GM06990 (cell line): ENCODE data around the gene CTNNA3.

Experiments
- DNase-seq: peaks from one replicate; pipeline ENCODE4 v3.0.0-alpha.2; 2011; ENCODE audit not compliant: insufficient read length; ENCODE audit errors: extremely low read depth
- H3K27me3 ChIP-seq: replicated peaks from 2 replicates; pipeline ENCODE4 v1.6.0; 2011; ENCODE audit warnings: low read length; ENCODE audit not compliant: control insufficient read depth, insufficient read depth
- H3K36me3 ChIP-seq: 2 replicates; pipeline ENCODE4 v1.5.1; 2011; ENCODE audit warnings: low read length; ENCODE audit not compliant: control insufficient read depth, insufficient read depth
- H3K4me3 ChIP-seq: replicated peaks from 2 replicates; pipeline ENCODE4 v1.5.1; 2011; ENCODE audit warnings: low read depth, mild to moderate bottlenecking, control low read depth, low read length
- TF ChIP-seq, protein P1 (sequence below): IDR thresholded peaks from 2 replicates; pipeline ENCODE4 v1.5.1; 2011; ENCODE audit warnings: low read length, control low read depth, mild to moderate bottlenecking, inconsistent platforms; ENCODE audit not compliant: insufficient read depth, poor library complexity, severe bottlenecking

Gene CTNNA3

DNA sequence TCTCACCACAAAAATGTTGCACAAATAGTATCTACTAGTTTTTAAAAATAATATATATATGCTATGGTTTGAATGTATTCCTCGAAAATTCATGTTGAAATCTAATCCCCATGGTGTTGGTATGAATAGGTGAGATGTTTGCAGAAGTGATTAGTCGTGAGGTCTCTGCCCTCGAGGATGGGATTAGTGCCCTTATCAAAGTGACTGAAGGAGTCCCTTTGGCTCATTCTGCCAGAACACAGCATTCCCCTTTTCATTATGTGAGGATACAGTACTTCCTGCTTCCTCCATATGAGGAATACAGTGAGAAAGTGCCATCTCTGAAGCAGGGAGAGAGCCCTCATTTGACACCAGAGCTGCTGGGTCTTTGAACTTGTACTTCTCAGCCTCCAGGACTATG is 1547.7 kb downstream of the CTNNA3 start:
- no peak for DNase-seq
- H3K27me3 ChIP-seq: no peaks in the 10 kb centered on the region
- TF ChIP-seq, protein P1, sequence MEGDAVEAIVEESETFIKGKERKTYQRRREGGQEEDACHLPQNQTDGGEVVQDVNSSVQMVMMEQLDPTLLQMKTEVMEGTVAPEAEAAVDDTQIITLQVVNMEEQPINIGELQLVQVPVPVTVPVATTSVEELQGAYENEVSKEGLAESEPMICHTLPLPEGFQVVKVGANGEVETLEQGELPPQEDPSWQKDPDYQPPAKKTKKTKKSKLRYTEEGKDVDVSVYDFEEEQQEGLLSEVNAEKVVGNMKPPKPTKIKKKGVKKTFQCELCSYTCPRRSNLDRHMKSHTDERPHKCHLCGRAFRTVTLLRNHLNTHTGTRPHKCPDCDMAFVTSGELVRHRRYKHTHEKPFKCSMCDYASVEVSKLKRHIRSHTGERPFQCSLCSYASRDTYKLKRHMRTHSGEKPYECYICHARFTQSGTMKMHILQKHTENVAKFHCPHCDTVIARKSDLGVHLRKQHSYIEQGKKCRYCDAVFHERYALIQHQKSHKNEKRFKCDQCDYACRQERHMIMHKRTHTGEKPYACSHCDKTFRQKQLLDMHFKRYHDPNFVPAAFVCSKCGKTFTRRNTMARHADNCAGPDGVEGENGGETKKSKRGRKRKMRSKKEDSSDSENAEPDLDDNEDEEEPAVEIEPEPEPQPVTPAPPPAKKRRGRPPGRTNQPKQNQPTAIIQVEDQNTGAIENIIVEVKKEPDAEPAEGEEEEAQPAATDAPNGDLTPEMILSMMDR: no peak
- no peak overlapping the region for H3K4me3 ChIP-seq
- no peaks in the 10 kb centered on the region for H3K36me3 ChIP-seq

DNA sequence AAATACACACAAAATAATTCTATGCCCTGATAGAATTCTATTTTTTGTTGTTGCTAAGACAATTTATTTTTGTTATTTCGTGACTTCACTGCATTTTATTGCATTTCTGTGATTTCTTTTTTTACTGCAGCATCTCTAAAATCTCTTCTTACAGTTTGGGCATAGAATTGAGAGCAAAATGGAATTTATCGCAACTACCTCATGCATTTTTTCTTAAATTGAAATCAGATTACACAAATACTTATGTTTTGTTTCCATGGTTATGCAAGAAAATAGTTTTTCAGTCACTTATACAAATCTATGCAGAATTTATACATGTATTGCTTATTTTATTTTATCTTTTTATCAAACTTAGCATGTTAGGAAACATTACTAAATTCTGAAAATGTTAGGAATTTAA is 1552.0 kb downstream of the CTNNA3 start:
- no peaks in the 10 kb centered on the region for H3K36me3 ChIP-seq
- no peaks in the 10 kb centered on the region for H3K27me3 ChIP-seq
- TF ChIP-seq, protein P1: no peak
- H3K4me3 ChIP-seq: no peak overlapping the region
- DNase-seq: no peak

DNA sequence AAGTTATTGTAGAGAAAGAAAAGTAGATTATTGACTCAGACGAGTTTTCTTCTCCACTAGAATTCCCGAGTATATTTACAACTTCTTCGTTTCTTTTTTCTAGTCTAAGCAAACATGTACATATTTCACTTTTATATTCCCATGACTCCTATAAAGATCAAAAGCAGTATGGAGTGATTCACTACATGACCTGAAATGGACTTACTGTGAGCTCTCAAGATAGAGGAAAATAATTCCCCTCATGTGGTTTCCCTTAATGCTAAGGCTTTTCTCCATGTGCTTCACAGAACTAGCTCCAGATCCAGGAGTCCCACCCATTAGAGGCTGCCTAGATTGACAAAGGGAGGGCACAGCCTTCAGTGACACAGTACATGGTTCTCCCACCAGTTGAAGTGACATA is 1593.2 kb downstream of the CTNNA3 start:
- no peaks in the 10 kb centered on the region for H3K27me3 ChIP-seq
- no peak overlapping the region for H3K4me3 ChIP-seq
- no peak for DNase-seq
- H3K36me3 ChIP-seq: no peaks in the 10 kb centered on the region
- TF ChIP-seq, protein P1: no peak

DNA sequence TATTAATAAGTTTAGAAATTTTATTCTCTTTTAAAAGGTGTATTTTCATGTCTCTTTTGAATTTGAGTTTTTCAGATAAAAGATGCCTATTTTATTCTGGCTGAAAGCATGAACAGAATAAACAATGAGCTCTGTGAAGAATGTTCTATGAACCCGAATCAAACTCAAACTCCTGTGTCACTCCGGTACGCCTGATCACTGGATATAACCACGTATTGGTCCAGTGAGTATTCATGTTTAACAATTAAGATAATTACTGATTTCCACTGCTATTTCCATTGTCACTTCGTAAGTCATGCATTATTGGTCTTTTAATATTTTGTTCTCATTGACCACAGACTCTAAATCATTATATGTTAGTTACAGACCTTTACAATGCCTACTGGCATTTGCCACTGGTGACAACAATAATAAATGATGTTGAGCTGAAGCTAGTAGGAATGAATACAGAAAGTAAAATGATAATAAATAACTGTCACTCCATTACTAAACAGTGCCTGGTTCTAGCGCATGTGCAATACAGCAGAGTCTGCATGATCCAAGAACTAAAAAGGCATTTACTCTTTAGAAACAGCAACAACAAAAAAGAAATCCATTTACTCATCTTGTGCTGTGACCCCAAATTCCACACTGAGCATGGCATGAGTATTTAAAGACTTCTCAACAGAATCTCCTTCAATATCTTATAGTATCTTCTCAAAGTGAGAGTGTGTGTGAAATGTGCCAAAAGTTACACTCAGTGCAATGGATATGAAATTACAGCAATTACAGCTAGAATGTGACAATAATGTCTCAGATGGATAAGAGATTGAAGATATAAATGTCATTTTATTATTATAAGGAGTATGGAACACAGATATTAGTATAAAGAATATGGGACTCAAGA is 1597.2 kb downstream of the CTNNA3 start:
- H3K36me3 ChIP-seq: no peaks in the 10 kb centered on the region
- DNase-seq: no peak
- TF ChIP-seq, protein P1: no peak
- no peak overlapping the region for H3K4me3 ChIP-seq
- H3K27me3 ChIP-seq: no peaks in the 10 kb centered on the region

DNA sequence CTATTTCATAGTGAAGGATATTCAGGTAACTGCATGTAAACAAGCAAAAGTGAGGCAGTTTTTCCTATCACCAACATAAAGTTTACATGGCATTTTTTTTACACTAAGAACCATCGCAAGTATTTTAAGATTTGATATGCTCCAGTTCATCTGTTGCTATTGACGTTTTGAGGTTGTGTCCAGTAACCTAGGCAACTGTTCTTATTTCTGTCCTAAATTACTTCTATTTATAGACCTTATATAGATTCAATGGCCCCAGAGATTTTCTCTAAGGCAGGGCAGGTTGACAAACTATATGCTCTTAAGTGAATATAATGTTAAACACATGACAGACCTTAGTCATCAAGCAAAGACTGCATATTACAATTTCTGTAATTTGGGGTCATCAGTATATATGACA is 1600.4 kb downstream of the CTNNA3 start:
- Histone ChIP-seq H3K36me3 (no peaks in the 10 kb centered on the region), H3K27me3 (no peaks in the 10 kb centered on the region), H3K4me3 (no peak overlapping the region)
- TF ChIP-seq, protein P1: no peak
- DNase-seq: no peak
